A673 (cell line): ENCODE measurements around the gene VPS41. TPM values are rescaled to one million over a fixed set of nuclear protein-coding genes. Genes with fewer than 3 reads are reported as not detected.

ENCODE experiments used
- BruUV-seq: library from RNA; stranded (reverse); fragments of 400-500 nt; replicated peaks from 2 replicates; lab custom pipeline; 2021; lab: Mats Ljungman, UMichigan
- CTCF ChIA-PET: fragments of 300-600 bp; sonication (Branson Sonifier 250); formaldehyde crosslinking; loops from one replicate; lab custom pipeline; 2022; ENCODE audit warnings: antibody characterized with exemption; lab: Charles Lee
- POLR2A ChIA-PET: fragments of 300-600 bp; sonication (Branson Sonifier 250); formaldehyde crosslinking; loops from one replicate; lab custom pipeline; 2022; ENCODE audit warnings: antibody characterized with exemption; ENCODE audit not compliant: low non-redundant PET; lab: Charles Lee
- DNase-seq: peaks from one replicate; pipeline ENCODE4 v3.0.0-alpha.2; 2015; ENCODE audit warnings: low spot score
- H3K27ac ChIP-seq: fragments of 200-600 bp; sonication (generic); 2 replicates; pipeline ENCODE4 v1.5.1; 2016; ENCODE audit warnings: mixed run types, low read depth, mild to moderate bottlenecking, mixed read lengths, antibody characterized with exemption, low read length; ENCODE audit not compliant: poor library complexity, severe bottlenecking
- H3K27me3 ChIP-seq: fragments of 200-600 bp; sonication (generic); replicated peaks from 2 replicates; pipeline ENCODE4 v1.6.1; 2017; ENCODE audit warnings: mixed run types, low read depth, mild to moderate bottlenecking, mixed read lengths, antibody characterized with exemption, low read length; ENCODE audit not compliant: insufficient read depth, poor library complexity
- H3K36me3 ChIP-seq: fragments of 200-600 bp; sonication (generic); 2 replicates; pipeline ENCODE4 v1.6.1; 2016; ENCODE audit warnings: mixed run types, mild to moderate bottlenecking, mixed read lengths, antibody characterized with exemption, low read length; ENCODE audit not compliant: insufficient read depth, poor library complexity, severe bottlenecking
- H3K4me1 ChIP-seq: fragments of 200-600 bp; sonication (generic); 2 replicates; pipeline ENCODE4 v1.6.1; 2017; ENCODE audit warnings: mixed run types, mild to moderate bottlenecking, mixed read lengths, antibody characterized with exemption, low read length; ENCODE audit not compliant: insufficient read depth, poor library complexity, severe bottlenecking
- H3K4me3 ChIP-seq: fragments of 200-600 bp; sonication (generic); 2 replicates; pipeline ENCODE4 v1.5.1; 2016; ENCODE audit warnings: low read depth, mixed run types, mild to moderate bottlenecking, mixed read lengths, low read length; ENCODE audit not compliant: poor library complexity, severe bottlenecking
- H3K9me3 ChIP-seq: fragments of 200-600 bp; sonication (generic); 2 replicates; pipeline ENCODE4 v1.6.1; 2016; ENCODE audit warnings: mixed run types, low read depth, mild to moderate bottlenecking, mixed read lengths, antibody characterized with exemption, low read length; ENCODE audit not compliant: poor library complexity, severe bottlenecking
- EZH2 ChIP-seq: fragments of 200-600 bp; sonication (generic); IDR thresholded peaks from 2 replicates; pipeline ENCODE4 v1.6.1; 2017; ENCODE audit warnings: borderline replicate concordance, low read depth, mild to moderate bottlenecking, mixed read lengths, antibody characterized with exemption, low read length; ENCODE audit not compliant: poor library complexity, severe bottlenecking
- intact Hi-C: fragments of 100-400 bp; cut with micrococcal nuclease; formaldehyde crosslinking; loops from one replicate; pipeline ENCODE4 v1.10.0; 2022; ENCODE audit not compliant: unreplicated experiment
- total RNA-seq: library from RNA; stranded (reverse); gene quantifications from 2 replicates; pipeline ENCODE4 v1.2.3, GENCODE V29; 2021
- TF ChIP-seq, protein P1 (sequence below): fragments of 300-800, 200-600 bp; sonication (generic); conservative IDR thresholded peaks from 2 replicates; pipeline ENCODE4 v1.5.1; 2017; ENCODE audit warnings: low read depth, mild to moderate bottlenecking, antibody characterized with exemption, low read length, moderate library complexity, mixed read lengths

The VPS41 gene
- total RNA-seq, 1 experiment from 2014 or later: 45.8 TPM

DNA sequence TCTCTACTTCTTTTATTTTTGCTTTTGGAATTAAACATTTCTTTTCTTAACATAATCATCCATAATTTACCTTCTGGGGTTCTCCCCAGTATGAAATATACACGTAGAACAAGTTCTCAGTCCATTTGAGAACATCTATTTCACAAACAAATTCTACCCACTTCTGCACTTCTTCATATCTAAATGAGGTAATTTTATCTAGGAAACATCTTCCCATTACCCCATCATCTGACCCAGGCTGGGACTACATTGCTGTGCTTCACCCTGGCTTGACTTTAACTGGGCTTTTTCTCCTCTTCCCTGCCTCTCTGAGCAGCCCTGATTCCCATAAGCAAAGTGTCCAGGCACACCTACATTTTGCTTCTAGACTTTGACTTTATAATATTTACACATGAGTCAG is 234.5 kb downstream of the VPS41 start:
- DNase-seq: no peak
- Histone ChIP-seq H3K27me3 (peaks cover 5% of the 10 kb centered on the region), H3K4me1 (no peaks in the 10 kb centered on the region), H3K4me3 (no peak overlapping the region), H3K27ac (no peak overlapping the region), H3K9me3 (no peaks in the 10 kb centered on the region), H3K36me3 (no peaks in the 10 kb centered on the region)
- no peak for TF ChIP-seq EZH2
- TF ChIP-seq, protein P1, sequence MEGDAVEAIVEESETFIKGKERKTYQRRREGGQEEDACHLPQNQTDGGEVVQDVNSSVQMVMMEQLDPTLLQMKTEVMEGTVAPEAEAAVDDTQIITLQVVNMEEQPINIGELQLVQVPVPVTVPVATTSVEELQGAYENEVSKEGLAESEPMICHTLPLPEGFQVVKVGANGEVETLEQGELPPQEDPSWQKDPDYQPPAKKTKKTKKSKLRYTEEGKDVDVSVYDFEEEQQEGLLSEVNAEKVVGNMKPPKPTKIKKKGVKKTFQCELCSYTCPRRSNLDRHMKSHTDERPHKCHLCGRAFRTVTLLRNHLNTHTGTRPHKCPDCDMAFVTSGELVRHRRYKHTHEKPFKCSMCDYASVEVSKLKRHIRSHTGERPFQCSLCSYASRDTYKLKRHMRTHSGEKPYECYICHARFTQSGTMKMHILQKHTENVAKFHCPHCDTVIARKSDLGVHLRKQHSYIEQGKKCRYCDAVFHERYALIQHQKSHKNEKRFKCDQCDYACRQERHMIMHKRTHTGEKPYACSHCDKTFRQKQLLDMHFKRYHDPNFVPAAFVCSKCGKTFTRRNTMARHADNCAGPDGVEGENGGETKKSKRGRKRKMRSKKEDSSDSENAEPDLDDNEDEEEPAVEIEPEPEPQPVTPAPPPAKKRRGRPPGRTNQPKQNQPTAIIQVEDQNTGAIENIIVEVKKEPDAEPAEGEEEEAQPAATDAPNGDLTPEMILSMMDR: no peak
- intact Hi-C loops: no loop called here
- CTCF ChIA-PET: no interaction called here
- no TSS peak for BruUV-seq
- POLR2A ChIA-PET: no interaction called here

DNA sequence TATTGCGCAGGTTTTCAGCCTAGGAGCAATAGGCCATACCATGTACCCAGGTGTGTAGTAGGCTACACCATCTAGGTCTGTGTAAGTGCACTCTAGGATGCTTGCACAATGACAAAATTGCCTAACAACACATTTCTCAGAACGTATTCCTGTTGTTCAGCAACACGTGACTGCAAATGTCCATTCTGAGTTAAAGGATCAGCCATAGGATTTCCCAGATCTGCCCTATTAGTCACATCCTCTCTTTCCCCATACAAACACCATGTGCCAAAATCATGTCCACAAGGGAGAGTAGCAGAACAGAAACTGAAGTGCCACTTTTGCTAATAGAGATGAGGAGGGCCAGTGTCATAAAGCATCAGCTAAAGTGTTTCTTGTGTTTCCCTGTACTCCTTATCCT is 235.2 kb downstream of the VPS41 start:
- POLR2A ChIA-PET: no interaction called here
- TF ChIP-seq EZH2: no peak
- TF ChIP-seq, protein P1: no peak
- CTCF ChIA-PET: no interaction called here
- no peak overlapping the region for H3K4me3 ChIP-seq
- H3K36me3 ChIP-seq: no peaks in the 10 kb centered on the region
- H3K27ac ChIP-seq: no peak overlapping the region
- H3K4me1 ChIP-seq: no peaks in the 10 kb centered on the region
- H3K27me3 ChIP-seq: peaks cover 5% of the 10 kb centered on the region
- H3K9me3 ChIP-seq: no peaks in the 10 kb centered on the region
- intact Hi-C loops: no loop called here
- no TSS peak for BruUV-seq
- DNase-seq: no peak

Other genes starting within 250 kb of the VPS41 start
- gene POU6F2, start 68.7 kb upstream of the VPS41 start, total RNA-seq: not detected in 2 replicates